Kidney capillary endothelial cell (primary cell): ENCODE results near the gene KRT74.
A peak's percentile ranks its signal among the peaks of the same experiment; 100 is the strongest.
"Not testable (repeated sequence)": the region's sequence is repeated elsewhere in the genome, so short reads cannot be mapped to it uniquely, and the experiment has no call there.

Source experiments
- DNase-seq: peaks from one replicate; pipeline ENCODE4 v3.0.0-alpha.2; 2018; ENCODE audit warnings: low spot score

The KRT74 gene

GRCh38 chr12:52602552-52602951 lies 28.9 kb upstream of the KRT74 start:
- no peak for DNase-seq

- DNase-seq: no peak
These were observed 28.0 kb upstream of the KRT74 start for GRCh38 chr12:52601671-52602070.

DNA sequence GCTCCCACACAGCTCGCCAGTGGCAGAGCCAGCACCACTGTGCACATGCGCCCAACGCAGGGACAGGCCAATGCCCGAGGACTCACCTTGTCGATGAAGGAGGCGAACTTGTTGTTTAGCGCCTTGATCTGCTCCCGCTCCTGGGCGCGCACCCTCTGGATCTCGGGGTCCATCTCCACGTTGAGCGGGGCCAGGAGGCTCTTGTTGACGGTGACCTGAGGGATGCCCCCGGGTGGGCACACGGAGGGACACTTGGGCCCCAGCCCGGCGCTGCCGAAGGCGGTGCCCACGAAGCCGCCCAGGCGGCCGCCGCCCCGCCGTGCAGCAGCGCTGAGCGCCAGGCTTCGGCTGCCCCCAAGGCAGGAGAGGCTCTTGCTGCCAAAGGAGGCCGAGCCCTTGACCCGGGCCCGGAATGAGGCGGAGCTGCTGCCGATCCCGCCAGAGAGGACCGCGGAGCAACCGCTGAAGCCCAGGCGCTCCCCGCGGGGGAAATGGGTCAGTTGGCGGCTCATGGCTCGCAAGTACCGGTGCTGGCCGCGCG lies 27.4 kb upstream of the KRT74 start, which contains the start of gene KRT72:
TSS of gene KRT72 (minus strand) at position 523 of the 541 bp plus-strand sequence. CDS start at position 512, 11 bp downstream.
- no peak for DNase-seq

DNA sequence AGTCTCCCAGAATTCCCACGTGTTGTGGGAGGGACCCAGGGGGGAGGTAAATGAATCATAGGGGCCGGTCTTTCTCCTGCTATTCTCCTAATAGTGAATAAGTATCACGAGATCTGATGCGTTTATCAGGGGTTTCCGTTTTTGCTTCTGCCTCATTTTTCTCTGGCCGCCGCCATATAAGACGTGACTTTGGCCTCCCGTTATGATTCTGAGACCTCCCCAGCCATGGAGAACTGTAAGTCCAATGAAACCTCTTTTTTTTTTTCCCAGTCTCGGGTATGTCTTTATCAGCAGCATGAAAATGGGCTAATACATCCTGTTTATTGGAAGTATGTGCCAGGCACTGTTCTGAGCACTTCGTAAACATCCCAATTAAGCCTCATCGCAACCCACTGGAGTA lies 26.8 kb upstream of the KRT74 start:
- no peak for DNase-seq

GRCh38 chr12:52600071-52600470 lies 26.4 kb upstream of the KRT74 start:
- DNase-seq: no peak

DNA sequence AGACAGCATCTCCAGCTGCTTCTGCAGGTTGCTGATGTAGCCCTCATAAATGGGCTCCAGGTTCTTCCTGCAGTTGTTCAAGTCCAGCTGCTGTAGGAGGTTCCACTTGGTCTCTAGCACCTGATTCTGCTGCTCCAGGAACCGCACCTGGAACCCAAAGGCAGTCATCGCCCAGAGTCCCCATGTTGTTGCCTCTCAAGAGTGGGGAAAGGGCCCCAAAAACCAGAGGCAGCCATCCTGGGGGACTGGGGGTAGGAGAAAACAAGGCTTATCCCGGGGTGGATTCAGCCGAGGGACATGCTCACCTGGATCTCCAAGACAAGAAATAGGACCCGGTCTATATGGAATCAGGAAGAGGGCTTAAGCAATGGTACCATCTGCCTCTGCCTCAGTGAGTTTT lies 25.3 kb upstream of the KRT74 start:
- no peak for DNase-seq

DNA sequence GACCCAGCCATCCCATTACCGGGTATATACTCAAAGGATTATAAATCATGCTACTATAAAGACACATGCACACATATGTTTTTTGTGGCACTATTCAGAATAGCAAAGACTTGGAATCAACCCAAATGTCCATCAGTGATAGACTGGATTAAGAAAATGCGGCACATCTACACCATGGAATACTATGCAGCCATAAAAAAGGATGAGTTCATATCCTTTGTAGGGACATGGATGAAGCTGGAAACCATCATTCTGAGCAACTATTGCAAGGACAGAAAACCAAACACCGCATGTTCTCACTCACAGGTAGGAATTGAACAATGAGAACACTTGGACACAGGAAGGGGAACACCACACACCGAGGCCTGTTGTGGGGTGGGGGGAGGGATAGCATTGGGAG lies 20.6 kb upstream of the KRT74 start:
- DNase-seq: not testable (repeated sequence)

DNA sequence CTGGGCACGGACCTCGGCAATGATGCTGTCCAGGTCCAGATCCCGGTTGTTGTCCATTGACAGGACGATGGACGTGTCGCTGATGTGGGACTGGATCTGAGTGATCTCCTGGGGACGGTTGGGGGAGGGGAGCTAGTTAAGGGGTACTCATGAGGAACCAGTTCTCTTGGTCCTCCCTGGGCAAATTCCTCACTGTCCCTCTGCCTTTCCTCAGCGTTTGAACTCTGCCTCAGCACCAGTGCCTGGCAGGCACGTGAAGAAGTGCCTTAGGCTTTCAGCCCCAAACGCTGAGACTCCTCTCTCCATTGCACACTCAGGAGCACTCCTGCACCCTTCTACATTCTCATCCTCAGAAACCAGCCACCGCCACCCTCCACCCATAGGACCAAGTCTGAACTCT lies 17.9 kb upstream of the KRT74 start:
- DNase-seq: no peak

- DNase-seq: no peak
These were observed 16.4 kb upstream of the KRT74 start for GRCh38 chr12:52590021-52590420.

GRCh38 chr12:52587563-52587962 lies 13.9 kb upstream of the KRT74 start:
- no peak for DNase-seq

GRCh38 chr12:52585946-52586345 lies 12.3 kb upstream of the KRT74 start:
- DNase-seq: no peak

GRCh38 chr12:52585066-52585465 lies 11.4 kb upstream of the KRT74 start:
- DNase-seq: no peak

- DNase-seq: no peak
These were observed 10.6 kb upstream of the KRT74 start for GRCh38 chr12:52584156-52584682.

- DNase-seq: peak; percentile 44
These were observed 9.4 kb upstream of the KRT74 start for GRCh38 chr12:52582971-52583456.

- no peak for DNase-seq
These were observed 8.8 kb upstream of the KRT74 start for GRCh38 chr12:52582486-52582885.

- DNase-seq: no peak
These were observed 7.8 kb upstream of the KRT74 start for GRCh38 chr12:52581481-52581880.

GRCh38 chr12:52581066-52581465 lies 7.4 kb upstream of the KRT74 start:
- DNase-seq: no peak

GRCh38 chr12:52580496-52580895 lies 6.9 kb upstream of the KRT74 start:
- DNase-seq: no peak

DNA sequence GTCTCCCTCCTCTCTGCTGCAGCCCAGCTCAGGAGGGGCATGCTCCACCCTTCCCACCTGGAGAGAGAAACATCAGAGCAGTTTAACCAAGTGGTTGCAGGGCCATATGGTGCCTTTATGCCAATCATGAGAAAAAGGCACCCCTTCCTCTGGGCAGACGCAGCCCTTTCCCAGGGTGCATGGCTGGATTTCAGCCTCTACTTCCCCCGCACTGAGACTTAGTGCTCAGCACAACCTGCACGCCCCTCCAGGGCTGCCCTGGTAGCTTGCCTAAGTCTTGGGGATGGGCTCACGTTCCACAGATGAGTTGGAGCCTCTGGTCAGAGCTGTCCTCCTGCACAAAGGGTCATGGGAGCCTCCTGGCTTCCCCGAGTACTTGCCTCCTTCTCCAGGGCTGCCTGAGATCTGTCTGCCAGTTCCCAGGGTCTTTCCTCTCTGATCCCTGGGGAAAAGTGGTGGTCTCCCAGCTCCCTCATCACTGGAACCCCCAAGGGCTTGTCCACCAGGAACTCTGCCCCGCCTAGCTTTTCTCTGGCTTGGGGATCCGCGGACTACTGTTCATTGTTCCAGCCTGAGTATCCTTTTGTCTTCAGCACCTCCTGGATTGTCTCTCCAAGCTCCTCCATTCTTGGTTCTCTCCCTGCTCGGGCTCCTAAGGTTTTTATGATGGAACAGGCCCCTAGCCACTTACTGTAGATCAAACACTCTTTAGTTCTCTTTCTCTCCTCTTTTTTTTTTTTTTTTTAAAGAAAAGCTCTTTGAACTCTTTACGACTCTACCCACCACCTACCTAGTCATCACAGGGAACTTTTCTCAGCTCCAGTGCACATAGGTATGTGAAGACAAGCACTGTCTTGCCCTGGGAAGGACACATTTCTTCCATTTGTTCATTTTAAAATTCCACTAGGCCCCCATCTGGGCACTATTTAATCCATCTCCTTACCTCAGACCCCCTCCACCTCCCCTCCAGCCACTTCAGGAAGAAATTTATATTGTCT lies 6.1 kb upstream of the KRT74 start:
- DNase-seq: no peak

- no peak for DNase-seq
These were observed 4.8 kb upstream of the KRT74 start for GRCh38 chr12:52578469-52578868.

- DNase-seq: no peak
These were observed 3.7 kb upstream of the KRT74 start for GRCh38 chr12:52577316-52577715.

DNA sequence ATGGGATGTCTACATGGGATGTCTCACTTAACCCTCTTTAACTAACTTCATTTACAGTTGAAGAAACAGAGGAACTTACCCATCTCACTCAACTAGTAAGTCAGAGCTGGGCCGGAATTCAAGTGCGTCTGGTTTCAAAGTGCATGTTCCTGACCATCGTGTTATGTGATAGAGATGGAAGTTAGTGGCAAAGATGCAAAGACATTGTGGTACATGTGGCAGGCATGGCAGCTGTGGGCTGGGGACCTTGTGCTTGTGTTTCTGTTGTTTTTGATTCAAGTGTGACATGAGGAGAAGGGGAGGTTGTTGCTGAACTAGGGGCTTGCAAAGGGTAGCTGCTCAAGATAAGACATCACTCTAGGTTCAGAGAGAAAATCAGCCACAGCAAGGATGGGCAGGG lies 2.3 kb upstream of the KRT74 start:
- no peak for DNase-seq

DNA sequence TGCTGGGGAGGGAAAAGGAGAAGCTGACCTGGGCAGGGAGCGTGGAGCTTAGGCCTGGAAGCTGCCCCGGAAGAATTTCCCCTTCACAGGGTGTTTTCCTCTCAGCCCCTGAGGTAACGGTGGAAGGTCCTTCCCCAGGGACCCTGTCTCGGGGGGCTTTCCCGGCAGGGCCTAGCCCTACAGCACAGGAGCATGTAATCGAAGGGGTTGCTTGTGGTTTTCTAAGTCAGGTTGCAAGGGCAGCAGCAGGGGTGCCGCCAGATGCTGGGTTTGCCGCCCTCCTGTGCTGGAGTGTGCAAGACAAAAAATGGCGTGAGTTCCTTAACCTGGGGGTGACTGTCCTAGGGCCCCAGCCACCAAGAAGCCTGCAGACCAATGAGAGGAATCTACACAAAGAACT lies 1.6 kb upstream of the KRT74 start:
- no peak for DNase-seq
